ENCODE data around the gene PCA3.
"Not testable (repeated sequence)": the region's sequence is repeated elsewhere in the genome, so short reads cannot be mapped to it uniquely, and the experiment has no call there.

PCA3 gene

GRCh38 chr9:76764138-76764537, at the start of gene PCA3:
Gene PCA3, plus strand, starts transcription at chr9:76764438.
- DNase-seq (ENCODE audit: low spot score) = no peak

- peak; percentile 78 for DNase-seq (ENCODE audit: low spot score)
Measured at GRCh38 chr9:76716085-76716672, 48.1 kb upstream of the PCA3 start.

DNA sequence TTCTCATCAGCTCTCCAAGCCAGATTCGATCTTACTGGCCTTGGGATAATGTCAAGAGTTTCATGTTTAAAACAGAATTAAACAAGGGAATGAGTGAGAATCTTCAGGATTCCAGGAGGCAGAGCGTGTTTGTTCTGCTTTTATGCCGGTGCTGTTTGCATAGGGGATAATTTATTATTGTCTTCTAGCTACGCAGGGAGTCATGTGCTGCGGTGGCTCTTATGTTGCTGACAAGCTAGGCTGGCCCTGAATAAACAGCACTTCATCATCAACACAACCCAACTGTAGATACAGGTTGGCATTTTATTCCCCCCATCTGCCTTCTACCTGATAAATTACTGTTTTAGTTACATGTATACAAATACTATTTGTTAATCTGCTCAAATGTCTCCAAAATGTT, 47.1 kb upstream of the PCA3 start:
- DNase-seq (ENCODE audit: low spot score) = peak; percentile 57

GRCh38 chr9:76717613-76718012, 46.6 kb upstream of the PCA3 start:
- peak; percentile 67 for DNase-seq (ENCODE audit: low spot score)

- DNase-seq (ENCODE audit: low spot score) = peak; percentile 42
Measured at GRCh38 chr9:76718166-76718565, 46.1 kb upstream of the PCA3 start.

- DNase-seq (ENCODE audit: low spot score) = no peak
Measured at GRCh38 chr9:76720245-76720644, 44.0 kb upstream of the PCA3 start.

GRCh38 chr9:76725011-76725546, 39.2 kb upstream of the PCA3 start:
- DNase-seq (ENCODE audit: low spot score) = no peak

- DNase-seq (ENCODE audit: low spot score) = no peak
Measured at GRCh38 chr9:76725885-76726284, 38.4 kb upstream of the PCA3 start.

DNA sequence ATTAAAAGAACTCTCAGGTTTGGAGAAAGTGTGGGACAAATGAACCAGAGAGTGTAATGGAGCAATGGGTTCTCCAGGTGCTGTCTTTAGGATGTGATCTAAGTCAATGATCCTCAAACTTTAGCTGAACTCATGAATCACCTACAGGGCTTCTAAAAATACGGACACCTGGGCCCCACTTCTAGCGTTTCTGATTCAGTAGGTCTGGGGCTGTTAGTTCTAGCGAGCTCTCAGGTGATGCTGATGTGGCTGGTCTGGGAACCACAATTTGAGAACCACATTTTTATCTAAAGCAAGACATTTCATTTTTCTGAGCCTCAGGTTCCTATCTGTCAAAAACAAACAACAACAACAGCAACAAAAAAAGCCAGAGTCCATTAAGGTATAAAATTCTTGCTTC, 35.1 kb upstream of the PCA3 start:
- no peak for DNase-seq (ENCODE audit: low spot score)

DNA sequence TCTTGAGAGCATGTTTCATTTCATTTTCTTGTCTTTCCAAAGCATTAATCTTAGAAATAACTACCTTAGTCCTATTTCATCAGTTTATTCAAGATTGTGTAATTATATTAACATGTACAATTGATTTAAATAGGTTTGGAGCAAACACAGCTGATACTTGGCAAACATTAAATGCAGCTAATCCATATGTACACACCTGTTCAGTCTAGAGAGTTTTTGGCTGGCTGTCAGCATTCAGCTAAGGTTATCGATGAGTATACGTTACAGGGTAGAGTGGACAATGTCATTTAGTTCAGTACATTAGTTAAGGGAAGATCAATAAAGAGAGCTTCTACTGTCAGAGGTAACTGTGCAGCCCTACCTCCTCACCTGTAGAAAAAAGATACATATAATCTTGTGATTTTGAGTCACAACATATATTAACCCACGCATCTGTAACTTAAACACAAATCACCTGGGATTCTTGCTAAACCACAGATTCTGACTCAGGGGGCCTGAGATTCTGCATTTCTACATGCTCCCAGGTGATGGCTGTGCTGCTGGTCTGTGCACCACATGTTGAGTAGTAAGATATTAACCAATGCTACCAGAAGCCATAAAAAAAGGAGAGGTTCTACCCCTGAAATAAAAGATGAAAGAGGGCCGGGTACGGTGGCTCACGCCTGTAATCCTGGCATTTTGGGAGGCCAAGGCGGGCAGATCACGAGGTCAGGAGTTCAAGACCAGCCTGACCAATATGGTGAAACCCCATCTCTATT, 34.1 kb upstream of the PCA3 start:
- no peak for DNase-seq (ENCODE audit: low spot score)

GRCh38 chr9:76730801-76731200, 33.4 kb upstream of the PCA3 start:
- DNase-seq (ENCODE audit: low spot score) = no peak

GRCh38 chr9:76732341-76732958, 31.8 kb upstream of the PCA3 start:
- DNase-seq (ENCODE audit: low spot score) = no peak

- DNase-seq (ENCODE audit: low spot score) = no peak
Measured at GRCh38 chr9:76733096-76733495, 31.1 kb upstream of the PCA3 start.

DNA sequence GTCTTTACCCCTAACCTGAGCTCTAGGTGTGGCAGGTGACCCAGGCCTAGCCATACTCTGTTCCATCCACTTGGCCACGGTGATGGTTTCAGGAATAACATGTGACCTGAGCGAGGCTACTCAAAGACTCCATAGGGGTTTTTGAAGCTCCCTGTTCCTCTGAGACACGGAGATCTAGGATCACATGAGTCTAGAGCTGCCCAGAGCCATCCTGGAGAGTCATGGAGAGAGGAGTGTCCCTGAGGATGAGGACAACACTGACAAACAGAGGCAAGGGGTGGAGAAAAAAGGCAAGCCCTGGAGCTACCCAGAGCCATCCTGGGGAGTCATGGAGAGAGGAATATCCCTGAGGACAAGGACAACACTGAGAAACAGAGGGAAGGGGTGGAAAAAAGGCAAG, 29.5 kb upstream of the PCA3 start:
- no peak for DNase-seq (ENCODE audit: low spot score)

GRCh38 chr9:76737154-76737902, 26.9 kb upstream of the PCA3 start:
- no peak for DNase-seq (ENCODE audit: low spot score)

- no peak for DNase-seq (ENCODE audit: low spot score)
Measured at GRCh38 chr9:76738402-76738801, 25.8 kb upstream of the PCA3 start.

- no peak for DNase-seq (ENCODE audit: low spot score)
Measured at GRCh38 chr9:76741524-76741923, 22.7 kb upstream of the PCA3 start.

DNA sequence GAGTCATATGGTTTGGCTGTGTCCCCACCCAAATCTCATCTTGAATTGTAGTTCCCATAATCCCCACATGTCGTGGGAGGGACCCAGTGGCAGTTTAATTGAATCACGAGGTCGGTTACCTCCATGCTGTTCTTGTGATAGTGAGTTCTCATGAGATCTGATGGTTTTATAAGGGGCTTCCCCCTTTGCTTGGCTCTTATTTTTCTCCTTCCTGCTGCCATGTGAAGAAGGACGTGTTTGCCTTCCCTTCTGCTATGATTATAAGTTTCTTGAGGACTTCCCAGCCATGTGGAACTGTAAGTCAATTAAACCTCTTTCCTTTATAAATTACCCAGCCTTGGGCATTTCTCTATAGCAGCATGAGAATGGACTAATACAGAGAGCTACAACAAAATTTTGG, 21.3 kb upstream of the PCA3 start:
- DNase-seq (ENCODE audit: low spot score) = not testable (repeated sequence)

DNA sequence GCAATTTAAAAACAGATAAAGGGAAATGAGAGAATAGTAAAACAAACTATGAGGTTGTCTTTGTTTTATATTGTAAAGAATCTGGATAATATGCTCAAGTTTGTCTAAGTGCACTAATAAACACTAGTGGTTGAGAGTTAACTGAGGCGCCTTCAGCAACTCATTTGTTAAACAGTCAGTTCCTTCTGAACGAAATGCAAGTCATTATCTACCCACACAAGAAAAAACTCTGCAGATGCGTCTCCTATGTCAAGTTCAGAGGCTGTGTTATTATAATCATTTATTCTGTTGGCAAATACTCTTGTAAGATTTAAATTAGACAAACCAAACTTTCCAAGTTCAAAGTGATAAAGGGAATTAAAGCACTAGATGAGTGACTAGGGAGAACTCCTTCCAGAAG, 20.3 kb upstream of the PCA3 start:
- DNase-seq (ENCODE audit: low spot score) = no peak

GRCh38 chr9:76744336-76744735, 19.9 kb upstream of the PCA3 start:
- DNase-seq (ENCODE audit: low spot score) = no peak

DNA sequence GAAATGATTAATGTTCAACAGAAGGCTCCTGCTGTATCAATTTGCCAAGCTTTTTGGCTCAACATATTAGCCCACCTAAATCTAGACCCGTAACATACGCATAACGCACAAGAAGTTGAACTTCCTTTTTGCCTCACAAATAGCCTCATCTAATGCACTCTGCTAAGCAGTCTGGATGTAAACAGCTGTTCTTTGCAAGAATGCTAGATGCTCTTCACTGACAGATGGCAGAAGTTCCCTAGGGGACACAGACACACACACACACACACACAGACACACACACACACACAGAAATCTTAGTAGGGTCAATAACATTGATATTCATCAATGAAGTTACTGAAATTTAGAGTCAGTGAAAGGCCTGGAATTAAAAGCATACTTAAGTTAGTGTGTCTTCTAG, 13.2 kb upstream of the PCA3 start:
- no peak for DNase-seq (ENCODE audit: low spot score)

GRCh38 chr9:76756268-76756640, 8.0 kb upstream of the PCA3 start:
- DNase-seq (ENCODE audit: low spot score) = peak; percentile 61

Measured in pons (tissue), 1 donor.